Muscle of leg (tissue), 11 donors: ENCODE results near the gene CCL16. TPM values are rescaled to one million over a fixed set of nuclear protein-coding genes. Genes with fewer than 3 reads are reported as not detected.
"Not testable (repeated sequence)": the region's sequence is repeated elsewhere in the genome, so short reads cannot be mapped to it uniquely, and the experiment has no call there.

Source experiments
- DNase-seq: peaks from one replicate; pipeline ENCODE4 v3.0.0; 2013
- H3K27ac ChIP-seq: one replicate; pipeline ENCODE4 v1.5.1; 2013; ENCODE audit warnings: mild to moderate bottlenecking, low read length, control low read depth
- H3K27me3 ChIP-seq: one replicate; pipeline ENCODE4 v1.6.1; 2013; ENCODE audit warnings: low read length; ENCODE audit not compliant: control insufficient read depth, insufficient read depth
- H3K36me3 ChIP-seq: one replicate; pipeline ENCODE4 v1.6.1; 2013; ENCODE audit warnings: low read length; ENCODE audit not compliant: control insufficient read depth, insufficient read depth
- H3K4me1 ChIP-seq: one replicate; pipeline ENCODE4 v1.6.1; 2013; ENCODE audit warnings: low read length; ENCODE audit not compliant: control insufficient read depth, insufficient read depth
- H3K4me3 ChIP-seq: one replicate; pipeline ENCODE4 v1.5.1; 2013; ENCODE audit warnings: low read length, control low read depth
- H3K9me3 ChIP-seq: replicated peaks from 2 replicates; pipeline ENCODE4 v1.6.1; 2013; ENCODE audit warnings: low read depth, low read length; ENCODE audit not compliant: control insufficient read depth
- WGBS: methylation state at CpG from one replicate; pipeline ENCODE4 v1.1.5; 2013; ENCODE audit warnings: missing lambda C conversion rate; ENCODE audit not compliant: insufficient coverage; 5-methylcytosine and 5-hydroxymethylcytosine counted together
- polyA plus RNA-seq, 8 donors: library from polyadenylated mRNA; unstranded; fragments of 120-200 nt; gene quantifications; one replicate each; pipeline versions ENCODE4 v1.2.1 to v1.2.3, GENCODE V29; 2013; ENCODE audit warnings: inconsistent platforms in 1 of 8, low replicate concordance in 1 of 8; ENCODE audit not compliant: insufficient read length in 8 of 8, insufficient read depth in 1 of 8
- total RNA-seq: library from RNA; stranded (reverse); fragments of 120-200 nt; gene quantifications from one replicate; pipeline ENCODE4 v1.2.4, GENCODE V29; 2013

The CCL16 gene
- total and polyA plus RNA-seq, 9 donors: 0.11 to 0.53 (median 0.19) TPM

DNA sequence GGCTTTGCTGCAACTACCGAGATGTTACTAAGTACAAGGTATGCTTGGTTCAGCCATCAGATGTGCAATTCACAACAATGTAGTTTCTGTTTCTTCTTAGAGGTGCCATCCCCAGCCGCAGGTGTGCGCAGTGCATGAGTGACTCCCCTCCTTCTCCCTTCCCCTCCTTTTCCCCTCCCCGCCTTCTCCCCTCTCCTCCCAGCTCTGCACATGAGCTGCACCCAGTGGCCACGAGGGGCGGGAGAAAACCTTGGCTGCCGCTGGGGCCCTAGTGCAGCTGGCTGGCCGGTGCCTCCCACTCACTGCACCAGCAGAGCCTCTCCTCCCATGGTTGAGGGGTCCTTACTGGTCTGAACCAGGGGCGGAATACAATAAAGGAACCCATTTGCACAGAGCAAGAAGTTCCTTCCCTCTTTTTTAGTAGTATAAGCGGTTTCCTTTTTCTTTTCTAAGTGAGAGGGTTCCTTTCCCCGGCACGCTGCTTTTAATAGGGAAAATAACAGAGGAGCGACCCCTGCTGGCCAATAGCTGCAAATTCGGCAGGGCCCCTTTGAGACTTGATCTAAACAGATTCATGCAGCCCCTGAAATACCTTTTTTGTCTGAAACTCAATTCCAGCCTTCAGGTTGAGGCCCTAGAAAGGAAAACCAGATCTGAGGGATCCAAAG lies 27.8 kb upstream of the CCL16 start:
- H3K27me3 ChIP-seq: no peaks in the 10 kb centered on the region
- WGBS: 81% methylated on average over 7 of the region's 14 CpGs
- peaks cover 18% of the 10 kb centered on the region for H3K9me3 ChIP-seq
- no peaks in the 10 kb centered on the region for H3K4me1 ChIP-seq
- H3K36me3 ChIP-seq: no peaks in the 10 kb centered on the region
- no peak overlapping the region for H3K27ac ChIP-seq
- H3K4me3 ChIP-seq: no peak overlapping the region
- DNase-seq: no peak

GRCh38 chr17:36004594-36005108 lies 23.4 kb upstream of the CCL16 start:
- DNase-seq: no peak
- H3K4me3 ChIP-seq: no peak overlapping the region
- H3K36me3 ChIP-seq: no peaks in the 10 kb centered on the region
- no peak overlapping the region for H3K27ac ChIP-seq
- peaks cover 10% of the 10 kb centered on the region for H3K9me3 ChIP-seq
- H3K27me3 ChIP-seq: no peaks in the 10 kb centered on the region
- no peaks in the 10 kb centered on the region for H3K4me1 ChIP-seq
- WGBS: 53% methylated on average over 3 of the region's 4 CpGs

DNA sequence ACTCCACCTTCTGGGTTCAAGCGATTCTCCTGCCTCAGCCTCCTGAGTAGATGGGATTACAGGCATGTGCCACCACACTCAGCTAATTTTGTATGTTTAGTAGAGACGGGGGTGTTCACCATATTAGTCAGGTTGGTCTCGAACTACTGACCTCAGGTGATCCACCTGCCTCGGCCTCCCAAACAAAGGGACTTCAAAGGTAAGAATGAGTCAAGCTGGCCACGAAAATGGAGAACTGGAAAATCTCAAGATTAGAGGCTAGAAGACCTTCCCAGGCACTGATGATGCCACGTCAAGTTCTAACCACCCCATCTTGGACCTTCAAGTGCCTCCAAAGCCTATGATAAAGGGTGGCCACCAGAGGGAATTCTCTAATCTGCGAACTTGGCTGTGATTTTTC lies 21.3 kb upstream of the CCL16 start:
- Histone ChIP-seq H3K4me3 (no peak overlapping the region), H3K4me1 (no peaks in the 10 kb centered on the region), H3K27ac (no peak overlapping the region), H3K36me3 (no peaks in the 10 kb centered on the region), H3K9me3 (no peaks in the 10 kb centered on the region), H3K27me3 (no peaks in the 10 kb centered on the region)
- DNase-seq: no peak
- WGBS: 72% methylated on average over 5 of the region's 7 CpGs

- H3K27ac ChIP-seq: no peak overlapping the region
- H3K36me3 ChIP-seq: no peaks in the 10 kb centered on the region
- WGBS: 80% methylated on average over 5 of the region's 6 CpGs
- H3K9me3 ChIP-seq: no peaks in the 10 kb centered on the region
- H3K4me1 ChIP-seq: no peaks in the 10 kb centered on the region
- H3K27me3 ChIP-seq: no peaks in the 10 kb centered on the region
- no peak overlapping the region for H3K4me3 ChIP-seq
- no peak for DNase-seq
These were observed 20.7 kb upstream of the CCL16 start for GRCh38 chr17:36001862-36002603.

DNA sequence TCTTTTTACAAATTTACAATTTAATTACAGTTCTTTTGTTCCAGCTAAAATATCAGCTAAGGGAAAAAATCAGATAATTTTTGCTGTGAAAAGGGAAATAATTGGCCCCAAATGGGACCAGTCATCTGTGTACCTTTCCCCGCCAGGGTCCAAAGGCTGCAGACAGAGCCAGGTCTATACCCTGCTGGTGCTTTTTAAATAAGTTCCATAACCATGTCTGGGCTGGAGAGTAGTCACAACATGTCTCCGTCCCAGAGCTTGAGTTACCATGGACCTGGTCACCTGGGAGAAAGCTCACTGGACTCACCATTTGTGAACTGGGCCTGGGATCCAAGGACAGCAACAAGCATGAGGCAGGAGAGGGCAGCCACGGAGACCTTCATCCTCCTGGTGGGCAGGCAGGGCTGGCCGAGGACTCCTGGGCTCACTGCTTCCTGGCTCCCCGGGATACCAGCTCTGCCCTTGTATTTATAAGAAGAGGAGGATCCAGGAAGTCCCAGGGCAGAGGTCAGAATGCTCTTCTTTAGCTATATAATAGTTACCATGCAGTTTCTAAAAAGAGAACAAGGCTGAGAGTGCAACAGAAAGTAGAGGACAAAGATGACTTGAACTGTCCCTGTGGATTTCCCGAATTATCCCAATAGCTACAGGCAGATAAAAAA lies 19.9 kb upstream of the CCL16 start, which contains the start of gene CCL15:
TSS of gene CCL15 (minus strand) at position 444 of the 662 bp plus-strand sequence. CDS start at position 383, 61 bp downstream.
- no peaks in the 10 kb centered on the region for H3K36me3 ChIP-seq
- DNase-seq: no peak
- no peaks in the 10 kb centered on the region for H3K9me3 ChIP-seq
- H3K4me1 ChIP-seq: no peaks in the 10 kb centered on the region
- H3K27ac ChIP-seq: no peak within 1 kb of the TSS
- 78% methylated on average over 3 of the region's 6 CpGs for WGBS
- no peaks in the 10 kb centered on the region for H3K27me3 ChIP-seq
- H3K4me3 ChIP-seq: no peak within 1 kb of the TSS

DNA sequence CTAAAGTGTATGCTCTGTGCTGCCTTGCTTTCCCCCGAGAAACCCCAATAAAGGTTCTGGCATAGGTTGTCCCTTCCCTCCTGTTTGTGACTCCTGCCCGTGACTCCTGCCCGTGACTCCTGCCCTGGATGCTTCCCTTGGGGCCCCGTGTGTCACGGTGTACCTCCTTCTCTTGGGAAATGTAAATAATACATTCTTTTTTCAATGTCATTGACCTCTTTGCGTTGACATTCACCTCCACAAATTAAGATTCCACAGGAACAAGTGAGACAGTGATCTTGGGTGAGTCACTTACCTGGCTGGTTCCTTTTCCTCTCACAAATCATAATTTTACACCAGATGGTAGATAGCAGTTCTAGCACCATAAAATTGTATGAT lies 19.4 kb upstream of the CCL16 start:
- no peaks in the 10 kb centered on the region for H3K36me3 ChIP-seq
- no peak overlapping the region for H3K4me3 ChIP-seq
- no peak for DNase-seq
- H3K27ac ChIP-seq: no peak overlapping the region
- H3K9me3 ChIP-seq: no peaks in the 10 kb centered on the region
- H3K27me3 ChIP-seq: no peaks in the 10 kb centered on the region
- WGBS: 75% methylated on average over 1 of the region's 6 CpGs
- no peaks in the 10 kb centered on the region for H3K4me1 ChIP-seq

GRCh38 chr17:35998756-35999155 lies 17.5 kb upstream of the CCL16 start:
- no CpG with 5 or more reads among the region's 1 CpG for WGBS
- no peaks in the 10 kb centered on the region for H3K4me1 ChIP-seq

GRCh38 chr17:35998018-35998545 lies 16.8 kb upstream of the CCL16 start:
- Histone ChIP-seq H3K4me3 (no peak overlapping the region), H3K9me3 (no peaks in the 10 kb centered on the region), H3K4me1 (no peaks in the 10 kb centered on the region), H3K27me3 (no peaks in the 10 kb centered on the region), H3K27ac (no peak overlapping the region), H3K36me3 (no peaks in the 10 kb centered on the region)
- DNase-seq: no peak
- WGBS: 69% methylated on average over 8 of the region's 11 CpGs

More at GRCh38 chr17:35998756-35999155, 17.5 kb upstream of the CCL16 start:
- Histone ChIP-seq H3K36me3 (no peaks in the 10 kb centered on the region), H3K27me3 (no peaks in the 10 kb centered on the region), H3K27ac (no peak overlapping the region), H3K9me3 (no peaks in the 10 kb centered on the region), H3K4me3 (no peak overlapping the region)
- DNase-seq: no peak

- not testable (repeated sequence) for H3K27me3 ChIP-seq, H3K4me1 ChIP-seq, H3K9me3 ChIP-seq, H3K27ac ChIP-seq, H3K36me3 ChIP-seq, H3K4me3 ChIP-seq, DNase-seq
- WGBS: no CpG with 5 or more reads among the region's 2 CpGs
These were observed 14.0 kb upstream of the CCL16 start for GRCh38 chr17:35995346-35995745.

DNA sequence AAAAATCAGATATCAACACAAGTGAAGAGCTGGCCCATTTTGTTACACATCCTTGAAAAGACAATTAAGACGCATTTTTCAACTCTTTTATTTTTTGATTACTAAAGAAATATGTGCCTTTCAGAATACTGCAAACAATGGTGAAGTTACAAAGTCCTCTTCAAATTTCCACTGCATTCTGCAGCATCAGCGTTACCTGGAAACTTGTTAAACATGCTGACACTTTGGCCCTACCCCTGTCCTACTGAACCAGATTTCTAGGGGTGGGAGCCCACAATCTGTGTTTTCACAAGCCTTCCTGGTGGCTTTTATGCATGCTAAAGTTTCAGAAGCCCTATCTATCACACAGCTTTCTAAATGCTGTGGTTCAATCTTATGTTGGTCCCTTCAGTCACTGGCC lies 9.8 kb upstream of the CCL16 start:
- 60% methylated on average over 1 of the region's 2 CpGs for WGBS
- H3K27me3 ChIP-seq: no peaks in the 10 kb centered on the region
- no peak for DNase-seq
- no peak overlapping the region for H3K27ac ChIP-seq
- H3K4me3 ChIP-seq: no peak overlapping the region
- H3K9me3 ChIP-seq: no peaks in the 10 kb centered on the region
- H3K4me1 ChIP-seq: peaks cover 2% of the 10 kb centered on the region
- H3K36me3 ChIP-seq: no peaks in the 10 kb centered on the region
